AG10803 (cell line): ENCODE results near the gene LGALS8.

Source experiments
- DNase-seq: peaks from one replicate; pipeline ENCODE4 v3.0.0; 2010; ENCODE audit warnings: low read depth
- H3K4me3 ChIP-seq: 2 replicates; pipeline ENCODE4 v1.5.1; 2011; ENCODE audit warnings: mild to moderate bottlenecking, low read length, control low read depth
- TF ChIP-seq, protein P1 (sequence below): conservative IDR thresholded peaks from 2 replicates; pipeline ENCODE4 v1.5.1; 2011; ENCODE audit warnings: mild to moderate bottlenecking, low read length, control low read depth, inconsistent platforms

Gene LGALS8

DNA sequence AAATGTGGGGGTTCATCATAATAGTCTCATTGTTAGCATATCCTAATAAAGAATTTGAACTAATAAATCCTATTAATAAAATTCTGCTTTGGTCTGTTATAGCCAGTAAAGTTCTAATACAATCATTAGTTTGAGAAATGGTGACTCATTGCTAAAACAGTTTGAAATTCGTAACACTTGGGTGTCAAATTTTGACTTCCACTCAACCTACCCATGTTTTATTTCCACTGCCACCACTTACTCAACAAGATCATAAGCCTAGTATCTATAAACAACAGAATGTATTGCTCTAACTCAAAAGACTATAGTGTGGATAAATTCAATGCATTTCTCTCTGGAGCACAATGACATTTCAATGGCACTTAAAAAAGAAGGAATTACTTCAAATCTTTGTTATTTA is 29.1 kb downstream of the LGALS8 start:
- TF ChIP-seq, protein P1, sequence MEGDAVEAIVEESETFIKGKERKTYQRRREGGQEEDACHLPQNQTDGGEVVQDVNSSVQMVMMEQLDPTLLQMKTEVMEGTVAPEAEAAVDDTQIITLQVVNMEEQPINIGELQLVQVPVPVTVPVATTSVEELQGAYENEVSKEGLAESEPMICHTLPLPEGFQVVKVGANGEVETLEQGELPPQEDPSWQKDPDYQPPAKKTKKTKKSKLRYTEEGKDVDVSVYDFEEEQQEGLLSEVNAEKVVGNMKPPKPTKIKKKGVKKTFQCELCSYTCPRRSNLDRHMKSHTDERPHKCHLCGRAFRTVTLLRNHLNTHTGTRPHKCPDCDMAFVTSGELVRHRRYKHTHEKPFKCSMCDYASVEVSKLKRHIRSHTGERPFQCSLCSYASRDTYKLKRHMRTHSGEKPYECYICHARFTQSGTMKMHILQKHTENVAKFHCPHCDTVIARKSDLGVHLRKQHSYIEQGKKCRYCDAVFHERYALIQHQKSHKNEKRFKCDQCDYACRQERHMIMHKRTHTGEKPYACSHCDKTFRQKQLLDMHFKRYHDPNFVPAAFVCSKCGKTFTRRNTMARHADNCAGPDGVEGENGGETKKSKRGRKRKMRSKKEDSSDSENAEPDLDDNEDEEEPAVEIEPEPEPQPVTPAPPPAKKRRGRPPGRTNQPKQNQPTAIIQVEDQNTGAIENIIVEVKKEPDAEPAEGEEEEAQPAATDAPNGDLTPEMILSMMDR: no peak
- H3K4me3 ChIP-seq: no peak overlapping the region
- DNase-seq: no peak

DNA sequence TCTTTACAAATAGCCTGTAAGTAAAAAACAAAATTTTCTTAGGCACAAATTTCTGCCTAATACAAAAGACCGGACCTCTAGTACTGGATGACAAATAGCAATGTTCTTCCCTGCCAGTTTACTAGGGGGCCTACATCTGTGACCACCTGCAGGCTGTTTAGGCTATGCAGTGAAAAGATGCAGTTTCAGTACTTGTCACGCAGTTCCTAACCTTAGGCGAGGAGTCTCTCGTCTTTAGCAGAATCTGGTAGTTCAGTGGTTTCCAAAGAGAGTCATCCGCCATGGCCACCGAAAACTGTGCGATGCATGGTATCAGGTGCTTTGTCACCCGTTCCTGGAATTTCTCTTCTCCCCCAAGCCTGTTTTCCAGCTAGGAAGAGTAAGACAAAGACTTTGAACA is 29.6 kb downstream of the LGALS8 start:
- no peak overlapping the region for H3K4me3 ChIP-seq
- TF ChIP-seq, protein P1: no peak
- DNase-seq: no peak

DNA sequence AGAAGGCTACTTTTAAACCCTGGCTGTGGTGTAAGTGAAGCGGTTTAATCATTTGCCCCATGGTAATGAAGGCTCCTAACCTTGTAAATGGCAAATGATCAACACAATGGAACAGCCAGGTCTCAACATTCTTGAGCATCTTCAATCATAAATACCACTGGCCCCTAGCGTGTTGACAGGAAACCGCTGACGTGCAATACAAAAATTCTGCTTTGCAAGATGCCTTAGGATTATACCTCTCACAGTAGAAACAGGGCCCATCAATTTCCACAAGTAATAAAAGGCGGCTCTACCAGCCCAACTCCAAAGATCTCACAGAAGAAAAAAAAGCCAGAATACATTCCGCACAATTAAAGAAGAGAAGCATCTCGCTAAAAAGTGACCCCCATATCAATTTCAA is 32.8 kb downstream of the LGALS8 start:
- TF ChIP-seq, protein P1: no peak

DNA sequence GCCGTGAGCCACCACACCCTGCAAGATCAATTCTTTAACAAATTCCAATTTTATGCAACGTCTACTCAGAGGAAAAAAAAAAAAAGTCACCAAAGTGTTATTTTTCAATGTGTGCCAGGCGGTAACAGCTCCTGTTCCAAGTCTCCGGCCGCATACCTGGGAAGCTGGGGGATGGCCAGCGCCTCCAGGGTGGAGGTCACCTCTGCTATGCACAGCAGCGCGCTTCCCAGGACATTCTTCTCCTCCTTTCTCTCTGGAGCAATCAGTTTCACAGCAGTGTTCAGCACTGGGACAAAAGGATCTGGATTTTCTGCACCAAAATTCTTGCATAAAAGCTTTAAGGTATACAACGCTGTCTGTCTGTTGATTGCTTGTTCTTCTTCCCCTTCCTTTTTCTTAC is 34.3 kb downstream of the LGALS8 start:
- DNase-seq: no peak
- TF ChIP-seq, protein P1: no peak
- H3K4me3 ChIP-seq: no peak overlapping the region

More for the DNA sequence above, 32.8 kb downstream of the LGALS8 start:
- DNase-seq: no peak
- H3K4me3 ChIP-seq: no peak overlapping the region

DNA sequence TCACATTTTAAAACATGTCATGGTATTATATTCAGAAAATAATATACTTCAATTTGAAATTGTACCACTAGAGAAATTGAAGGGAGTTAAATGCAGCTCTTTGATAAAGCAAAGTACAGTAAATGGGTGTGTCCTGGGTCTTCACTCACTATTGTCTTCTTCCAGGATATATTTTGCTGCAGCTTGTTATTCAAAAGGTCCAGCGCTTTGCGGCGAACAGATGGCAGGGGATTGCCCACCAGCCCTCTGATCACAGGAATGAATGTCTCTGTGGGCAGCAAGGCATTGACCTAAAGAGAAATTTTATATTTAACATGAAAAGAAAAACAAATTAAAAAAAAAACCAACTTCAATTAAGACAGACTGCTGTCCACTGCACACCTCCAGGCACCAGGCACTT is 35.1 kb downstream of the LGALS8 start:
- H3K4me3 ChIP-seq: no peak overlapping the region
- TF ChIP-seq, protein P1: no peak
- DNase-seq: no peak

DNA sequence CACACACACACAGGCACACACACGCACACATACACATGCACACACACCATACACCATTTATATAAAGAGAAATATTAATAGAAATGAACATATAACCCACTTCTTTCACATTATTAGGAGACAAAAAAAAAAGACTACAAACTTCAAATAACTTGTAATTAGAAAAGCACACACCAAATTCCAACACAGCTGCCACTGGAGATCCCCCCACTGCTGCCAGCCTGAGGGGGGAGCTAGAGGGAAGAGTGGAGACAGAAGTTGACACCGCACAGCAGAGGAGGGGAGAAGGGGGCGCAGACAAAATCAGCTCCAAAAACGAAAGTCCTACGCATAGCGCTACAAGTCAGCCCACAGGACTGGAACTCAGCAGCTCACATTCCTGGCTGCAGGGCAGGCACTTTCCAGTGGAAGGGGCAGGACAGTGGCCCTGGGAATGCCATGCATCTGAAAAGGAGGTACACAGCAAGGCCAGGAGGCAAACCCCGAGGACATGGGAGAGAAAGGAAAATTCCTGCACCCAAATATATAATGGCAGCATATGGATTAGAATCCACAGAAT is 36.5 kb downstream of the LGALS8 start:
- no peak for DNase-seq
- TF ChIP-seq, protein P1: no peak
- no peak overlapping the region for H3K4me3 ChIP-seq

DNA sequence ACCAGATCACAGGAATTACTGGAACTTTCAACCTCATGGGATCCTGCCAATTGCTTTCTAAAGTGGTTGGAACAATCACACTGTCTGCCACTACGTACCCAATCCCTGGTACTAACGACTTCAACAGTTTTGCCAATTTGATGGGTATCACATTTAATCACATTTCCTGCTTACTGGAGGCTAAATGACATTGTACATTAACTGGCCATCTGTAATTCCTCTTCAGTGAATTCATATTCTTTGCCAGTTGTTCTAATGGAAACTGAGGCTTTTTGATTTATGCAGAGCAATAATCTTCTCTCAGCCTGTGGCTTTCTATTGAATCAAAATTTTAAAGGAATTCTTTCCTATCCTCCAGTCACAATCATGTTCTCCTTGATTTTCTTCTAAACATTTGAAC is 38.2 kb downstream of the LGALS8 start:
- H3K4me3 ChIP-seq: no peak overlapping the region
- TF ChIP-seq, protein P1: no peak
- DNase-seq: no peak
